ENCODE results near the gene IL11RA.

DNA sequence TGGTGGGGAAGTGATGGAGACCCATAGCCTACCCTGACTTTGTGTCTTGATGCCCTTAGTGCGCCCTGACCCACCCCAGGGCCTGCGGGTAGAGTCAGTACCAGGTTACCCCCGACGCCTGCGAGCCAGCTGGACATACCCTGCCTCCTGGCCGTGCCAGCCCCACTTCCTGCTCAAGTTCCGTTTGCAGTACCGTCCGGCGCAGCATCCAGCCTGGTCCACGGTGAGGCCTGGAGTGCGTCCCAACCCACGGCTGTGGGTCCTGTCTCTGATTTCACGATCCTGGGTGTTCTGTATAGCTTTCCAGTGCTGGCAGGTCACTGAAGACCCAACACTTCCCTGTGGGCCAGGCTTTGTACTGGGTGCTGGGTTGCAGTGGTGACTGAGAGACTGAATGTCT lies 6.5 kb downstream of the IL11RA start:
- TF ChIP-seq, protein P1, sequence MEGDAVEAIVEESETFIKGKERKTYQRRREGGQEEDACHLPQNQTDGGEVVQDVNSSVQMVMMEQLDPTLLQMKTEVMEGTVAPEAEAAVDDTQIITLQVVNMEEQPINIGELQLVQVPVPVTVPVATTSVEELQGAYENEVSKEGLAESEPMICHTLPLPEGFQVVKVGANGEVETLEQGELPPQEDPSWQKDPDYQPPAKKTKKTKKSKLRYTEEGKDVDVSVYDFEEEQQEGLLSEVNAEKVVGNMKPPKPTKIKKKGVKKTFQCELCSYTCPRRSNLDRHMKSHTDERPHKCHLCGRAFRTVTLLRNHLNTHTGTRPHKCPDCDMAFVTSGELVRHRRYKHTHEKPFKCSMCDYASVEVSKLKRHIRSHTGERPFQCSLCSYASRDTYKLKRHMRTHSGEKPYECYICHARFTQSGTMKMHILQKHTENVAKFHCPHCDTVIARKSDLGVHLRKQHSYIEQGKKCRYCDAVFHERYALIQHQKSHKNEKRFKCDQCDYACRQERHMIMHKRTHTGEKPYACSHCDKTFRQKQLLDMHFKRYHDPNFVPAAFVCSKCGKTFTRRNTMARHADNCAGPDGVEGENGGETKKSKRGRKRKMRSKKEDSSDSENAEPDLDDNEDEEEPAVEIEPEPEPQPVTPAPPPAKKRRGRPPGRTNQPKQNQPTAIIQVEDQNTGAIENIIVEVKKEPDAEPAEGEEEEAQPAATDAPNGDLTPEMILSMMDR (IDR thresholded peaks at IDR 0.05), result no peak
- TF ChIP-seq POLR2A (IDR thresholded peaks at IDR 0.05), result no peak

Measured in uterus (tissue), 2 donors.